OCI-LY1 (cell line): ENCODE data around the gene FBXW8.

Experiments used
- H2AFZ ChIP-seq: fragments of 200-600 bp; sonication (generic), shearing (Covaris generic); 2 replicates; pipeline ENCODE4 v1.6.0; 2014; ENCODE audit warnings: antibody characterized with exemption, mild to moderate bottlenecking, low read length
- H3F3A ChIP-seq: fragments of 200-600 bp; sonication (generic), shearing (Covaris generic); 2 replicates; pipeline ENCODE4 v1.6.0; 2014; ENCODE audit warnings: mild to moderate bottlenecking, antibody characterized with exemption, low read length, moderate library complexity; ENCODE audit not compliant: insufficient read depth
- H3K27ac ChIP-seq: fragments of 200-600 bp; sonication (generic); 2 replicates; pipeline ENCODE4 v1.5.1; 2014; ENCODE audit warnings: low read length, mixed run types, mild to moderate bottlenecking, low read depth; ENCODE audit not compliant: poor library complexity, severe bottlenecking
- H3K27me3 ChIP-seq: fragments of 200-600 bp; sonication (generic); 2 replicates; pipeline ENCODE4 v1.6.0; 2014; ENCODE audit warnings: antibody characterized with exemption, mild to moderate bottlenecking, low read length, moderate library complexity; ENCODE audit not compliant: insufficient read depth
- H3K36me3 ChIP-seq: fragments of 200-600 bp; sonication (generic); 2 replicates; pipeline ENCODE4 v1.6.1; 2014; ENCODE audit warnings: mild to moderate bottlenecking, antibody characterized with exemption, low read length, moderate library complexity, mixed read lengths; ENCODE audit not compliant: insufficient read depth
- H3K4me1 ChIP-seq: fragments of 200-600 bp; sonication (generic); 2 replicates; pipeline ENCODE4 v1.5.1; 2014; ENCODE audit warnings: mild to moderate bottlenecking, low read length, moderate library complexity; ENCODE audit not compliant: insufficient read depth, severe bottlenecking
- H3K4me2 ChIP-seq: fragments of 200-600 bp; sonication (generic), shearing (Covaris generic); 2 replicates; pipeline ENCODE4 v1.6.1; 2014; ENCODE audit warnings: low read length
- H3K4me3 ChIP-seq: fragments of 200-600 bp; sonication (generic); 2 replicates; pipeline ENCODE4 v1.5.1; 2014; ENCODE audit warnings: low read length, low read depth, mild to moderate bottlenecking, mixed read lengths; ENCODE audit not compliant: poor library complexity, severe bottlenecking
- H3K79me2 ChIP-seq: fragments of 200-600 bp; shearing (Covaris generic); 2 replicates; pipeline ENCODE4 v1.6.1; 2016; ENCODE audit warnings: mixed run types, low read length, mixed read lengths; ENCODE audit not compliant: insufficient read depth
- H3K9ac ChIP-seq: fragments of 200-600 bp; sonication (generic), shearing (Covaris generic); 2 replicates; pipeline ENCODE4 v1.6.1; 2014; ENCODE audit warnings: mild to moderate bottlenecking, low read length, mixed read lengths
- H3K9me2 ChIP-seq: fragments of 200-600 bp; sonication (generic), shearing (Covaris generic); 2 replicates; pipeline ENCODE4 v1.6.1; 2014; ENCODE audit warnings: low read depth, mild to moderate bottlenecking, low read length, mixed read lengths
- H3K9me3 ChIP-seq: fragments of 200-600 bp; shearing (Covaris generic); 2 replicates; pipeline ENCODE4 v1.6.1; 2014; ENCODE audit warnings: low read length, mixed read lengths
- H4K20me1 ChIP-seq: fragments of 200-600 bp; sonication (generic), shearing (Covaris generic); 2 replicates; pipeline ENCODE4 v1.6.0; 2016; ENCODE audit warnings: mild to moderate bottlenecking, low read length; ENCODE audit not compliant: insufficient read depth
- CTCF ChIP-seq: fragments of 200-600 bp; sonication (generic), shearing (Covaris generic); IDR thresholded peaks from 2 replicates; pipeline ENCODE4 v1.5.1; 2017; ENCODE audit warnings: mild to moderate bottlenecking, antibody characterized with exemption, low read length, moderate library complexity, mixed read lengths
- EZH2 ChIP-seq: fragments of 200-600 bp; sonication (generic), shearing (Covaris generic); IDR thresholded peaks from 2 replicates; pipeline ENCODE4 v1.8.0; 2017; ENCODE audit warnings: borderline replicate concordance, mixed run types, mild to moderate bottlenecking, antibody characterized with exemption, low read length, moderate library complexity, mixed read lengths

Gene FBXW8

GRCh38 chr12:116980083-116980482 lies 69.3 kb downstream of the FBXW8 start:
- peaks cover under 1% of the 10 kb centered on the region; the same call in 1 of the 2 replicates for H3K36me3 ChIP-seq
- H3F3A ChIP-seq, result no peaks in the 10 kb centered on the region
- H3K4me2 ChIP-seq, result no peak overlapping the region
- no peak overlapping the region for H3K4me3 ChIP-seq
- no peak overlapping the region for H2AFZ ChIP-seq
- H3K9me2 ChIP-seq, result no peaks in the 10 kb centered on the region
- no peaks in the 10 kb centered on the region for H3K9me3 ChIP-seq
- TF ChIP-seq CTCF, result no peak
- no peak for TF ChIP-seq EZH2
- H3K9ac ChIP-seq, result no peak overlapping the region
- H3K27me3 ChIP-seq, result no peaks in the 10 kb centered on the region
- no peaks in the 10 kb centered on the region for H3K79me2 ChIP-seq
- H3K4me1 ChIP-seq, result peaks cover 67% of the 10 kb centered on the region
- no peaks in the 10 kb centered on the region for H4K20me1 ChIP-seq
- H3K27ac ChIP-seq, result peak overlapping the region; percentile 44

- H3K9me2 ChIP-seq, result no peaks in the 10 kb centered on the region
- H3K4me1 ChIP-seq, result peaks cover 53% of the 10 kb centered on the region
- H3K79me2 ChIP-seq, result no peaks in the 10 kb centered on the region
- TF ChIP-seq CTCF (no peak), EZH2 (no peak)
- peak overlapping the region; percentile 50 for H3K4me2 ChIP-seq
- H3K27ac ChIP-seq, result no peak overlapping the region
- peak overlapping the region; percentile 28 for H3K4me3 ChIP-seq
- peaks cover 9% of the 10 kb centered on the region; the same call in 1 of the 2 replicates for H3K36me3 ChIP-seq
- no peaks in the 10 kb centered on the region for H3F3A ChIP-seq
- H4K20me1 ChIP-seq, result no peaks in the 10 kb centered on the region
- no peak overlapping the region for H3K9ac ChIP-seq
- H2AFZ ChIP-seq, result no peak overlapping the region
- no peaks in the 10 kb centered on the region for H3K9me3 ChIP-seq
- no peaks in the 10 kb centered on the region for H3K27me3 ChIP-seq
Observed at GRCh38 chr12:116982791-116983411, 72.2 kb downstream of the FBXW8 start.

- Histone ChIP-seq H3F3A (no peaks in the 10 kb centered on the region), H3K27me3 (no peaks in the 10 kb centered on the region), H4K20me1 (no peaks in the 10 kb centered on the region), H3K27ac (no peak overlapping the region), H3K79me2 (no peaks in the 10 kb centered on the region), H3K4me3 (no peak overlapping the region), H3K9ac (no peak overlapping the region), H3K36me3 (peaks cover 17% of the 10 kb centered on the region; the same call in 1 of the 2 replicates), H3K4me1 (peaks cover 41% of the 10 kb centered on the region), H2AFZ (no peak overlapping the region), H3K9me3 (no peaks in the 10 kb centered on the region), H3K9me2 (no peaks in the 10 kb centered on the region), H3K4me2 (no peak overlapping the region)
- TF ChIP-seq EZH2, result no peak
- no peak for TF ChIP-seq CTCF
Observed at GRCh38 chr12:116984098-116984497, 73.3 kb downstream of the FBXW8 start.
